GM12878 (cell line): Measurements from ENCODE around the gene FLVCR1. TPM values are rescaled to one million over a fixed set of nuclear protein-coding genes. Genes with fewer than 3 reads are reported as not detected.

ENCODE experiments used
- ATAC-seq: fragments of 200-7000 bp; cut with Tn5 transposase; 3 replicates; pipeline ENCODE4 v1.9.1; 2020; ENCODE audit warnings: mild to moderate bottlenecking, moderate library complexity
- BruUV-seq: library from RNA; stranded (reverse); fragments of 400-500 nt; replicated peaks from 2 replicates; lab custom pipeline; 2021; lab: Mats Ljungman, UMichigan
- CTCF ChIA-PET: fragments of 300-600 bp; sonication (Branson Sonifier 250); formaldehyde crosslinking; extraction: SDS; loops from one replicate; lab custom pipeline; 2021; ENCODE audit warnings: inconsistent platforms; lab: Yijun Ruan, JAX
- POLR2A ChIA-PET: fragments of 350-600 bp; formaldehyde crosslinking; extraction: SDS; loops from one replicate; lab custom pipeline; 2021; ENCODE audit warnings: inconsistent platforms; lab: Charles Lee
- RAD21 ChIA-PET: fragments of 300-600 bp; sonication (Branson Sonifier 250); formaldehyde crosslinking; loops from one replicate; lab custom pipeline; 2023; ENCODE audit warnings: antibody characterized with exemption; ENCODE audit not compliant: unreplicated experiment; lab: Charles Lee
- SMC1A ChIA-PET: fragments of 300-600 bp; sonication (Branson Sonifier 250); formaldehyde crosslinking; loops from one replicate; lab custom pipeline; 2023; ENCODE audit not compliant: unreplicated experiment, uncharacterized antibody; lab: Charles Lee
- DNase-seq: peaks from one replicate; pipeline ENCODE4 v3.0.0-alpha.2; 2011; ENCODE audit warnings: low read depth, low spot score
- FAIRE-seq: peaks from 3 replicates; lab custom pipeline; 2011; peaks lifted over from hg19 to GRCh38; lab: Jason Lieb, UNC
- H2AFZ ChIP-seq: 2 replicates; pipeline ENCODE4 v1.6.0; 2011; ENCODE audit warnings: low read depth, low read length, control low read depth; ENCODE audit not compliant: control insufficient read depth
- H3K27ac ChIP-seq: 2 replicates; pipeline ENCODE4 v1.5.1; 2011; ENCODE audit warnings: control low read depth; ENCODE audit not compliant: control insufficient read depth, insufficient read depth
- H3K27me3 ChIP-seq, 2 experiments: replicated peaks in 1 of 2; 2 replicates each; pipeline versions ENCODE4 v1.6.0 to v1.6.1; 2011; ENCODE audit warnings: low read length in 1 of 2; ENCODE audit not compliant: control insufficient read depth in 2 of 2, insufficient read depth in 2 of 2
- H3K36me3 ChIP-seq, 2 experiments: 2 replicates each; pipeline ENCODE4 v1.5.1; 2011; ENCODE audit warnings: low read length in 1 of 2; ENCODE audit not compliant: control insufficient read depth in 2 of 2, insufficient read depth in 2 of 2
- H3K4me1 ChIP-seq: 2 replicates; pipeline ENCODE4 v1.6.1; 2011; ENCODE audit warnings: mild to moderate bottlenecking, low read length, moderate library complexity, mixed read lengths; ENCODE audit not compliant: control insufficient read depth, insufficient read depth
- H3K4me2 ChIP-seq: 2 replicates; pipeline ENCODE4 v1.6.0; 2011; ENCODE audit warnings: control low read depth; ENCODE audit not compliant: control insufficient read depth, insufficient read depth
- H3K4me3 ChIP-seq: fragments of 200-600 bp; sonication (generic); 2 replicates; pipeline ENCODE4 v1.5.1; 2016
- H3K79me2 ChIP-seq: 2 replicates; pipeline ENCODE4 v1.6.0; 2011; ENCODE audit warnings: low read length; ENCODE audit not compliant: control insufficient read depth, insufficient read depth
- H3K9ac ChIP-seq: 2 replicates; pipeline ENCODE4 v1.8.0; 2011; ENCODE audit warnings: low read length, control low read depth, mixed read lengths; ENCODE audit not compliant: control insufficient read depth, insufficient read depth
- H3K9me3 ChIP-seq: replicated peaks from 3 replicates; pipeline ENCODE4 v1.5.1; 2011; ENCODE audit warnings: mild to moderate bottlenecking, low read length; ENCODE audit not compliant: control insufficient read depth, insufficient read depth
- H4K20me1 ChIP-seq: 2 replicates; pipeline ENCODE4 v1.6.0; 2011; ENCODE audit not compliant: control insufficient read depth, insufficient read depth
- BCL11A ChIP-seq: IDR thresholded peaks from 2 replicates; pipeline ENCODE4 v1.6.1; 2011; ENCODE audit warnings: low read depth, low read length
- BHLHE40 ChIP-seq, 2 experiments: fragments of 450-650 bp in 1 of 2; IDR thresholded peaks; 2 replicates each; pipeline ENCODE4 v1.6.1; 2011 to 2017; ENCODE audit warnings: low read depth in 2 of 2, borderline replicate concordance in 1 of 2, improper control_type of control experiment in 1 of 2, low read length in 1 of 2, mild to moderate bottlenecking in 1 of 2
- HDAC6 ChIP-seq: fragments of 200-600 bp; sonication (generic); IDR thresholded peaks from one replicate; pipeline ENCODE4 v1.8.0; 2017; ENCODE audit warnings: antibody characterized with exemption; ENCODE audit not compliant: unreplicated experiment
- NFXL1 ChIP-seq: fragments of 450-650 bp; IDR thresholded peaks from 2 replicates; pipeline ENCODE4 v1.6.1; 2017; ENCODE audit warnings: antibody characterized with exemption, mild to moderate bottlenecking, borderline replicate concordance
- NFYA ChIP-seq: IDR thresholded peaks from 2 replicates; pipeline ENCODE4 v1.6.1; 2011; ENCODE audit warnings: low read depth, mild to moderate bottlenecking, low read length, improper control_type of control experiment, borderline replicate concordance
- NR2C1 ChIP-seq: fragments of 450-650 bp; IDR thresholded peaks from 2 replicates; pipeline ENCODE4 v1.6.1; 2017; ENCODE audit warnings: antibody characterized with exemption, mild to moderate bottlenecking, moderate library complexity
- RCOR1 ChIP-seq: conservative IDR thresholded peaks from 2 replicates; pipeline ENCODE4 v1.6.1; 2012; ENCODE audit warnings: low read depth, low read length, improper control_type of control experiment
- RUNX3 ChIP-seq: IDR thresholded peaks from 2 replicates; pipeline ENCODE4 v1.6.1; 2012; ENCODE audit warnings: low read length, inconsistent platforms
- SRF ChIP-seq, 2 experiments: IDR thresholded peaks; 2 replicates each; pipeline ENCODE4 v1.6.1; 2011; ENCODE audit warnings: low read depth in 2 of 2, low read length in 2 of 2, mild to moderate bottlenecking in 1 of 2, moderate library complexity in 1 of 2
- ZZZ3 ChIP-seq: IDR thresholded peaks from 2 replicates; pipeline ENCODE4 v1.6.1; 2011; ENCODE audit warnings: low read depth; ENCODE audit not compliant: control insufficient read depth, insufficient read length
- WGBS: methylation state at CpG from one replicate; pipeline ENCODE4 v1.1.6; 2016; ENCODE audit warnings: low lambda C conversion rate; ENCODE audit not compliant: insufficient replicate concordance, insufficient coverage; ENCODE audit errors: missing lambda C conversion rate; 5-methylcytosine and 5-hydroxymethylcytosine counted together
- in situ Hi-C: fragments of 300-500 bp; cut with MboI; formaldehyde crosslinking; loops from 9 replicates; pipeline ENCODE4 v1.14.3; 2018; ENCODE audit warnings: mixed read lengths
- intact Hi-C: fragments of 100-400 bp; cut with micrococcal nuclease; formaldehyde crosslinking; loops from one replicate; pipeline ENCODE4 v1.14.2; 2022; ENCODE audit not compliant: unreplicated experiment
- polyA plus RNA-seq, 11 experiments: library from polyadenylated mRNA; depleted of rRNA in 4 of 11; unstranded in 6 of 11; stranded (reverse) in 5 of 11; fragments of >200 nt; fragmentation: Nextera tagmentation in 4 of 11; fragmentation: Illumina TruSeq in 1 of 11; extraction: Ambion mirVana in 4 of 11; extraction: Trizol in 1 of 11; gene quantifications; 1 replicate in 1 of 11; 2 replicates in 10 of 11; pipeline versions ENCODE4 v1.2.1 to v1.2.3, GENCODE V29; 2011 to 2016; ENCODE audit warnings: inconsistent platforms in 2 of 11, missing spikeins in 2 of 11, low read depth in 1 of 11
- total RNA-seq, 4 experiments: library from RNA; depleted of rRNA in 3 of 4; stranded (reverse); fragments of >200 nt in 3 of 4; fragmentation: Illumina TruSeq in 1 of 4; extraction: Trizol in 1 of 4; gene quantifications; 2 replicates each; pipeline versions ENCODE4 v1.2.1 to v1.2.3, GENCODE V29; 2013 to 2021
- TF ChIP-seq, protein P1 (sequence below): fragments of 450-650 bp; IDR thresholded peaks from 2 replicates; pipeline ENCODE4 v1.6.1; 2017; ENCODE audit warnings: mild to moderate bottlenecking, low read depth, inconsistent platforms; ENCODE audit not compliant: poor library complexity, severe bottlenecking

FLVCR1 gene
- total and polyA plus RNA-seq, 10 of the 15 experiments (the other 5 are each of a cell fraction or from before 2014, with no cell fraction given), result 7.1 to 25.2 (median 17.6) TPM

- Histone ChIP-seq H3K4me1 (peaks cover 13% of the 10 kb centered on the region), H3K9me3 (peaks cover 18% of the 10 kb centered on the region), H3K27ac (no peak overlapping the region), H4K20me1 (no peaks in the 10 kb centered on the region), H3K27me3 (no peaks in the 10 kb centered on the region), H3K79me2 (no peaks in the 10 kb centered on the region), H3K36me3 (no peaks in the 10 kb centered on the region), H3K4me3 (no peak overlapping the region), H3K4me2 (no peak overlapping the region), H2AFZ (no peak overlapping the region), H3K9ac (no peak overlapping the region)
- RAD21 ChIA-PET, result interaction anchor here (0.9 to 1.2 kb wide), 3 partner anchors 9 to 167 kb away, joined by 3 to 4 read pairs (median 4); no protein-coding TSS in a partner anchor
- intact Hi-C loops, result no loop called here
- CTCF ChIA-PET, result interaction anchor here (0.7 to 1.4 kb wide), 6 partner anchors 9 to 167 kb away, joined by 3 to 8 read pairs (median 4); no protein-coding TSS in a partner anchor
- DNase-seq, result no peak
- no peak for FAIRE-seq
- 11% methylated on average over 2 of the region's 2 CpGs for WGBS
- TF ChIP-seq NFYA (no peak), NFXL1 (no peak), HDAC6 (no peak), RUNX3 (no peak), RCOR1 (no peak), BCL11A (no peak), BHLHE40 (IDR thresholded peaks at IDR 0.05; ENCODE audit: borderline replicate concordance in 1 of 2, low read depth in 2 of 2, low read length in 1 of 2) (no peak), SRF (IDR thresholded peaks at IDR 0.05; ENCODE audit: low read depth in 2 of 2, low read length in 2 of 2) (no peak), NR2C1 (no peak), ZZZ3 (no peak)
- TF ChIP-seq, protein P1, sequence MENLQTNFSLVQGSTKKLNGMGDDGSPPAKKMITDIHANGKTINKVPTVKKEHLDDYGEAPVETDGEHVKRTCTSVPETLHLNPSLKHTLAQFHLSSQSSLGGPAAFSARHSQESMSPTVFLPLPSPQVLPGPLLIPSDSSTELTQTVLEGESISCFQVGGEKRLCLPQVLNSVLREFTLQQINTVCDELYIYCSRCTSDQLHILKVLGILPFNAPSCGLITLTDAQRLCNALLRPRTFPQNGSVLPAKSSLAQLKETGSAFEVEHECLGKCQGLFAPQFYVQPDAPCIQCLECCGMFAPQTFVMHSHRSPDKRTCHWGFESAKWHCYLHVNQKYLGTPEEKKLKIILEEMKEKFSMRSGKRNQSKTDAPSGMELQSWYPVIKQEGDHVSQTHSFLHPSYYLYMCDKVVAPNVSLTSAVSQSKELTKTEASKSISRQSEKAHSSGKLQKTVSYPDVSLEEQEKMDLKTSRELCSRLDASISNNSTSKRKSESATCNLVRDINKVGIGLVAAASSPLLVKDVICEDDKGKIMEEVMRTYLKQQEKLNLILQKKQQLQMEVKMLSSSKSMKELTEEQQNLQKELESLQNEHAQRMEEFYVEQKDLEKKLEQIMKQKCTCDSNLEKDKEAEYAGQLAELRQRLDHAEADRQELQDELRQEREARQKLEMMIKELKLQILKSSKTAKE, result no peak
- in situ Hi-C loops, result no loop called here
- ATAC-seq, result no peak
- SMC1A ChIA-PET, result interaction anchor here (0.7 to 1.7 kb wide), 4 partner anchors 9 to 167 kb away, joined by 3 to 6 read pairs (median 4); no protein-coding TSS in a partner anchor
- POLR2A ChIA-PET, result interaction anchor here (0.5 to 2.5 kb wide), 6 partner anchors 8 to 509 kb away, joined by 3 to 11 read pairs (median 3); partner anchors contain the start of gene FLVCR1
- no TSS peak for BruUV-seq
Measured at GRCh38 chr1:212828395-212828794, 29.7 kb upstream of the FLVCR1 start.
